ENCODE measurements around the gene ANXA10.
A peak's percentile ranks its signal among the peaks of the same experiment; 100 is the strongest.
"Not testable (repeated sequence)": the region's sequence is repeated elsewhere in the genome, so short reads cannot be mapped to it uniquely, and the experiment has no call there.

ANXA10 gene

GRCh38 chr4:168199260-168199957 lies 107.1 kb downstream of the ANXA10 start:
- DNase-seq (ENCODE audit: low read depth), result no peak
- H3K4me3 ChIP-seq (ENCODE audit: low read depth, low read length), result no peak overlapping the region

GRCh38 chr4:168200685-168201084 lies 108.3 kb downstream of the ANXA10 start:
- no peak overlapping the region for H3K4me3 ChIP-seq (ENCODE audit: low read depth, low read length)
- TF ChIP-seq CTCF (IDR thresholded peaks at IDR 0.05; ENCODE audit: control insufficient read depth, extremely low read depth, insufficient read depth), result no peak
- peak; percentile 14 for DNase-seq (ENCODE audit: low read depth)

More at GRCh38 chr4:168199260-168199957, 107.1 kb downstream of the ANXA10 start:
- TF ChIP-seq CTCF (IDR thresholded peaks at IDR 0.05; ENCODE audit: control insufficient read depth, extremely low read depth, insufficient read depth), result no peak

- no peak for TF ChIP-seq CTCF (IDR thresholded peaks at IDR 0.05; ENCODE audit: control insufficient read depth, extremely low read depth, insufficient read depth)
- no peak overlapping the region for H3K4me3 ChIP-seq (ENCODE audit: low read depth, low read length)
- no peak for DNase-seq (ENCODE audit: low read depth)
Measured at GRCh38 chr4:168203233-168203911, 111.0 kb downstream of the ANXA10 start.

GRCh38 chr4:168208957-168209614 lies 116.7 kb downstream of the ANXA10 start:
- no peak for TF ChIP-seq CTCF (IDR thresholded peaks at IDR 0.05; ENCODE audit: control insufficient read depth, extremely low read depth, insufficient read depth)
- no peak overlapping the region for H3K4me3 ChIP-seq (ENCODE audit: low read depth, low read length)
- DNase-seq (ENCODE audit: low read depth), result no peak

GRCh38 chr4:168212656-168213055 lies 120.3 kb downstream of the ANXA10 start:
- H3K4me3 ChIP-seq (ENCODE audit: low read depth, low read length), result no peak overlapping the region
- no peak for TF ChIP-seq CTCF (IDR thresholded peaks at IDR 0.05; ENCODE audit: control insufficient read depth, extremely low read depth, insufficient read depth)
- DNase-seq (ENCODE audit: low read depth), result no peak

- not testable (repeated sequence) for H3K4me3 ChIP-seq (ENCODE audit: low read depth, low read length); DNase-seq (ENCODE audit: low read depth)
Measured at GRCh38 chr4:168213511-168213910, 121.2 kb downstream of the ANXA10 start.

GRCh38 chr4:168218645-168219044 lies 126.3 kb downstream of the ANXA10 start:
- no peak for TF ChIP-seq CTCF (IDR thresholded peaks at IDR 0.05; ENCODE audit: control insufficient read depth, extremely low read depth, insufficient read depth)
- no peak for DNase-seq (ENCODE audit: low read depth)
- H3K4me3 ChIP-seq (ENCODE audit: low read depth, low read length), result no peak overlapping the region

Measured in LNCaP clone FGC (cell line).